ENCODE data around the gene SS18L1. TPM values are rescaled to one million over a fixed set of nuclear protein-coding genes. Genes with fewer than 3 reads are reported as not detected.

SS18L1 gene
- total and polyA plus RNA-seq, 11 donors: 6.5 to 12.4 (median 7.9) TPM

- Histone ChIP-seq H3K27me3 (no peaks in the 10 kb centered on the region), H3K4me3 (peak within 1 kb of the TSS; percentile 77 to 99 (median 96)), H3K27ac (peak within 1 kb of the TSS; percentile 78 to 99 (median 93)), H3K4me1 (peaks cover 8 to 34% (median 27%) of the 10 kb centered on the region in 12 donors), H3K9me3 (no peaks in the 10 kb centered on the region), H3K36me3 (peaks cover 0 to 24% (median 15%) of the 10 kb centered on the region in 9 donors)
- DNase-seq (peak; percentile 95 to 98 (median 97)), ATAC-seq (peak; percentile 94 to 98 (median 98))
- TF ChIP-seq POLR2A (IDR thresholded peaks at IDR 0.05): peak in 1 of 2 donors; percentile 93
- TF ChIP-seq CTCF (IDR thresholded peaks at IDR 0.05): peak in 3 of 12 donors; percentile 4 to 14 (median 7)
- WGBS, 4 donors: 0 to 1% (median 0%) methylated on average over 51 to 96 of the region's 96 CpGs
- intact Hi-C loops (cut with DNase I): loop anchor here in 5 of 10 donors (5.0 to 10.0 kb wide), 5 partner anchors 35 to 202 kb away; partner anchors contain the start of genes OSBPL2 (in 3 of the 5) and RPS21 (in 2 of the 5)
Observed at GRCh38 chr20:62182469-62183425, 39.2 kb downstream of the SS18L1 start, which contains the start of gene MTG2. Gene MTG2, plus strand, starts transcription at chr20:62183028. Its CDS starts 10,393 bp downstream, at chr20:62193421.

GRCh38 chr20:62183426-62184142 lies 40.0 kb downstream of the SS18L1 start:
- Histone ChIP-seq H3K4me3 (peak overlapping the region; percentile 77 to 99 (median 96)), H3K27me3 (no peaks in the 10 kb centered on the region), H3K9me3 (no peaks in the 10 kb centered on the region), H3K4me1 (peaks cover 8 to 36% (median 28%) of the 10 kb centered on the region in 12 donors), H3K27ac (peak overlapping the region; percentile 78 to 99 (median 93)), H3K36me3 (peaks cover 0 to 24% (median 16%) of the 10 kb centered on the region in 9 donors)
- peak in 1 of 5 donors; percentile 11 for DNase-seq
- no peak for ATAC-seq
- TF ChIP-seq POLR2A (IDR thresholded peaks at IDR 0.05) (no peak), CTCF (IDR thresholded peaks at IDR 0.05) (no peak)
- 30 to 32% (median 32%) methylated on average over 25 of the region's 25 CpGs for WGBS, 4 donors
- intact Hi-C loops (cut with DNase I): loop anchor here in 5 of 10 donors (5.0 to 10.0 kb wide), 5 partner anchors 36 to 201 kb away; partner anchors contain the start of genes OSBPL2 (in 3 of the 5) and RPS21 (in 2 of the 5)

GRCh38 chr20:62186096-62186426 lies 42.5 kb downstream of the SS18L1 start:
- H3K9me3 ChIP-seq: no peaks in the 10 kb centered on the region
- intact Hi-C loops (cut with DNase I): loop anchor here in 5 of 10 donors (5.0 to 10.0 kb wide), 5 partner anchors 46 to 201 kb away; partner anchors contain the start of genes RPS21 (in 3 of the 5) and OSBPL2 (in 1 of the 5)
- 75 to 79% (median 77%) methylated on average over 3 of the region's 3 CpGs for WGBS, 4 donors
- H3K27ac ChIP-seq: no peak overlapping the region
- no peak for DNase-seq
- no peak overlapping the region for H3K4me3 ChIP-seq
- no peaks in the 10 kb centered on the region for H3K27me3 ChIP-seq
- no peak for TF ChIP-seq CTCF (IDR thresholded peaks at IDR 0.05)
- TF ChIP-seq POLR2A (IDR thresholded peaks at IDR 0.05): no peak
- ATAC-seq: no peak
- H3K36me3 ChIP-seq: peaks cover 0 to 25% (median 14%) of the 10 kb centered on the region in 9 donors
- H3K4me1 ChIP-seq: peaks cover 8 to 36% (median 28%) of the 10 kb centered on the region in 12 donors
